IMR-90 (cell line): ENCODE data around the gene MYDGF. TPM values are rescaled to one million over a fixed set of nuclear protein-coding genes. Genes with fewer than 3 reads are reported as not detected.

Experiments used
- ATAC-seq: fragments of 200-7000 bp; cut with Tn5 transposase; 2 replicates; pipeline ENCODE4 v1.9.1; 2020; ENCODE audit warnings: low read depth, mild to moderate bottlenecking, moderate library complexity
- BruUV-seq: library from RNA; stranded (reverse); fragments of 400-500 nt; replicated peaks from 2 replicates; lab custom pipeline; 2021; lab: Mats Ljungman, UMichigan
- CTCF ChIA-PET: fragments of 300-600 bp; formaldehyde crosslinking; extraction: SDS; loops from one replicate; lab custom pipeline; 2021; ENCODE audit warnings: antibody characterized with exemption; lab: Yijun Ruan, JAX
- POLR2A ChIA-PET: fragments of 300-600 bp; sonication (Branson Sonifier 250); formaldehyde crosslinking; loops from one replicate; lab custom pipeline; 2022; ENCODE audit warnings: antibody characterized with exemption; ENCODE audit not compliant: unreplicated experiment; lab: Charles Lee
- DNase-seq: peaks from one replicate; pipeline ENCODE4 v3.0.0; 2013
- H2AFZ ChIP-seq: replicated peaks from 2 replicates; pipeline ENCODE3; 2013; ENCODE audit warnings: low read length, mild to moderate bottlenecking; ENCODE audit not compliant: poor library complexity
- H2AK5ac ChIP-seq: 2 replicates; pipeline ENCODE4 v1.6.1; 2013; ENCODE audit warnings: low read depth, low read length, inconsistent platforms
- H2AK9ac ChIP-seq: replicated peaks from 2 replicates; pipeline ENCODE3; 2013; ENCODE audit warnings: mild to moderate bottlenecking, low read depth, low read length, moderate library complexity; ENCODE audit not compliant: poor library complexity
- H2BK120ac ChIP-seq: 2 replicates; pipeline ENCODE4 v1.6.1; 2013; ENCODE audit warnings: low read depth, low read length, inconsistent platforms
- H2BK15ac ChIP-seq: 3 replicates; pipeline ENCODE4 v1.6.1; 2013; ENCODE audit warnings: low read depth, low read length, inconsistent platforms
- H2BK20ac ChIP-seq: 2 replicates; pipeline ENCODE4 v1.6.1; 2013; ENCODE audit warnings: low read depth, mild to moderate bottlenecking, inconsistent platforms, low read length, moderate library complexity
- H2BK5ac ChIP-seq: 2 replicates; pipeline ENCODE4 v1.6.1; 2013; ENCODE audit warnings: mild to moderate bottlenecking, low read depth, low read length, inconsistent platforms; ENCODE audit not compliant: poor library complexity, severe bottlenecking
- H3K14ac ChIP-seq: replicated peaks from 2 replicates; pipeline ENCODE4 v1.6.1; 2013; ENCODE audit warnings: low read depth, low read length, inconsistent platforms
- H3K18ac ChIP-seq: 2 replicates; pipeline ENCODE4 v1.6.1; 2013; ENCODE audit warnings: low read depth, low read length, control low read depth
- H3K23ac ChIP-seq: 2 replicates; pipeline ENCODE4 v1.6.1; 2013; ENCODE audit warnings: low read depth, low read length, inconsistent platforms
- H3K27ac ChIP-seq: 2 replicates; pipeline ENCODE4 v1.5.1; 2013; ENCODE audit warnings: mild to moderate bottlenecking, control low read depth, low read length; ENCODE audit not compliant: insufficient read depth
- H3K27me3 ChIP-seq: 2 replicates; pipeline ENCODE4 v1.6.1; 2013; ENCODE audit warnings: low read length; ENCODE audit not compliant: control insufficient read depth, insufficient read depth
- H3K36me3 ChIP-seq: 2 replicates; pipeline ENCODE4 v1.6.1; 2013; ENCODE audit warnings: low read length, mixed read lengths; ENCODE audit not compliant: control insufficient read depth, insufficient read depth
- H3K4ac ChIP-seq: 2 replicates; pipeline ENCODE4 v1.6.1; 2013; ENCODE audit warnings: low read depth, low read length, inconsistent platforms
- H3K4me1 ChIP-seq: 2 replicates; pipeline ENCODE4 v1.6.1; 2013; ENCODE audit warnings: low read length, mixed read lengths; ENCODE audit not compliant: control insufficient read depth, insufficient read depth
- H3K4me2 ChIP-seq: 2 replicates; pipeline ENCODE4 v1.6.1; 2013; ENCODE audit warnings: low read depth, mild to moderate bottlenecking, control low read depth, low read length, moderate library complexity
- H3K4me3 ChIP-seq: 2 replicates; pipeline ENCODE4 v1.5.1; 2013; ENCODE audit warnings: low read depth, mild to moderate bottlenecking, control low read depth, low read length, moderate library complexity; ENCODE audit not compliant: insufficient read depth
- H3K56ac ChIP-seq: 2 replicates; pipeline ENCODE4 v1.6.1; 2013; ENCODE audit warnings: low read length, inconsistent platforms; ENCODE audit not compliant: insufficient read depth; ENCODE audit errors: extremely low read depth
- H3K79me1 ChIP-seq, 2 experiments: 2 replicates each; pipeline ENCODE4 v1.6.1; 2013; ENCODE audit warnings: low read length in 2 of 2, inconsistent platforms in 1 of 2, low read depth in 1 of 2
- H3K9ac ChIP-seq: 2 replicates; pipeline ENCODE4 v1.6.1; 2013; ENCODE audit warnings: low read depth, low read length, control low read depth
- H3K9me1 ChIP-seq: 2 replicates; pipeline ENCODE4 v1.6.1; 2013; ENCODE audit warnings: low read length, inconsistent platforms; ENCODE audit not compliant: insufficient read depth
- H3K9me3 ChIP-seq: 2 replicates; pipeline ENCODE4 v1.6.1; 2013; ENCODE audit warnings: low read length; ENCODE audit not compliant: control insufficient read depth, insufficient read depth
- H4K20me1 ChIP-seq: 2 replicates; pipeline ENCODE4 v1.6.1; 2013; ENCODE audit warnings: low read length, inconsistent platforms; ENCODE audit not compliant: insufficient read depth
- H4K5ac ChIP-seq: 2 replicates; pipeline ENCODE4 v1.6.1; 2013; ENCODE audit warnings: mild to moderate bottlenecking, low read depth, low read length, control low read depth
- H4K8ac ChIP-seq, 2 experiments: 2 replicates each; pipeline ENCODE4 v1.6.1; 2013; ENCODE audit warnings: low read depth in 2 of 2, low read length in 2 of 2, control low read depth in 1 of 2, inconsistent platforms in 1 of 2
- H4K91ac ChIP-seq: 2 replicates; pipeline ENCODE4 v1.6.1; 2013; ENCODE audit warnings: low read depth, low read length, inconsistent platforms; ENCODE audit not compliant: insufficient read depth
- CEBPB ChIP-seq: IDR thresholded peaks from 2 replicates; pipeline ENCODE4 v1.6.1; 2012; ENCODE audit warnings: low read depth, low read length, improper control_type of control experiment
- CHD1 ChIP-seq: IDR thresholded peaks from 2 replicates; pipeline ENCODE4 v1.6.1; 2012; ENCODE audit warnings: low read depth, low read length, improper control_type of control experiment
- CTCF ChIP-seq: conservative IDR thresholded peaks from 2 replicates; pipeline ENCODE4 v1.5.1; 2012; ENCODE audit warnings: mild to moderate bottlenecking, low read depth, low read length, improper control_type of control experiment
- ELK1 ChIP-seq: fragments of 150-350 bp; IDR thresholded peaks from 2 replicates; pipeline ENCODE4 v1.6.1; 2016; ENCODE audit warnings: low read depth, mild to moderate bottlenecking, low read length, moderate library complexity, borderline replicate concordance
- FOS ChIP-seq: fragments of 150-350 bp; IDR thresholded peaks from 2 replicates; pipeline ENCODE4 v1.6.1; 2016; ENCODE audit warnings: low read depth, low read length
- MAFK ChIP-seq: IDR thresholded peaks from 2 replicates; pipeline ENCODE4 v1.6.1; 2012; ENCODE audit warnings: low read depth, low read length, improper control_type of control experiment
- MAZ ChIP-seq: IDR thresholded peaks from 2 replicates; pipeline ENCODE4 v1.6.1; 2012; ENCODE audit warnings: low read depth, mild to moderate bottlenecking, low read length, improper control_type of control experiment, moderate library complexity, borderline replicate concordance
- MXI1 ChIP-seq: IDR thresholded peaks from 2 replicates; pipeline ENCODE4 v1.6.1; 2012; ENCODE audit warnings: low read depth, mild to moderate bottlenecking, low read length, moderate library complexity, borderline replicate concordance
- NFE2L2 ChIP-seq: fragments of 150-350 bp; IDR thresholded peaks from 2 replicates; pipeline ENCODE4 v1.6.1; 2016; ENCODE audit warnings: low read depth, mild to moderate bottlenecking, low read length
- POLR2A ChIP-seq: IDR thresholded peaks from 2 replicates; pipeline ENCODE4 v1.6.1; 2012; ENCODE audit warnings: mild to moderate bottlenecking, low read depth, low read length
- RAD21 ChIP-seq: IDR thresholded peaks from 2 replicates; pipeline ENCODE4 v1.6.1; 2012; ENCODE audit warnings: low read length, improper control_type of control experiment
- RCOR1 ChIP-seq: IDR thresholded peaks from 2 replicates; pipeline ENCODE4 v1.6.1; 2012; ENCODE audit warnings: mild to moderate bottlenecking, low read length, improper control_type of control experiment; ENCODE audit not compliant: insufficient replicate concordance
- RFX5 ChIP-seq: IDR thresholded peaks from 2 replicates; pipeline ENCODE4 v1.8.0; 2012; ENCODE audit warnings: low read depth, mild to moderate bottlenecking, low read length, moderate library complexity
- SMC3 ChIP-seq: fragments of 150-350 bp; IDR thresholded peaks from 2 replicates; pipeline ENCODE4 v1.6.1; 2016; ENCODE audit warnings: low read depth, mild to moderate bottlenecking, antibody characterized with exemption, low read length, moderate library complexity
- USF2 ChIP-seq: fragments of 150-350 bp; IDR thresholded peaks from 2 replicates; pipeline ENCODE4 v1.6.1; 2017; ENCODE audit warnings: mild to moderate bottlenecking, antibody characterized with exemption, low read length, low read depth
- WGBS, 2 experiments: methylation state at CpG; one replicate each; pipeline versions ENCODE4 v1.1.5 to v1.1.7; 2013; ENCODE audit warnings: missing lambda C conversion rate in 2 of 2; ENCODE audit not compliant: insufficient read length in 1 of 2; ENCODE audit errors: extremely low coverage in 2 of 2; 5-methylcytosine and 5-hydroxymethylcytosine counted together
- dilution Hi-C: fragments of 300-500 bp; cut with HindIII; formaldehyde crosslinking; loops from one replicate; pipeline ENCODE4 v1.14.3; 2018; ENCODE audit warnings: low sequenced_read_pairs; ENCODE audit not compliant: unreplicated experiment
- in situ Hi-C: fragments of 300-500 bp; cut with MboI; formaldehyde crosslinking; loops from 3 replicates; pipeline ENCODE4 v1.14.3; 2019; ENCODE audit warnings: low sequenced_read_pairs, inconsistent platforms, mixed read lengths
- intact Hi-C: fragments of 100-400 bp; cut with micrococcal nuclease; formaldehyde crosslinking; loops from 2 replicates; pipeline ENCODE4 v1.10.0; 2022
- polyA plus RNA-seq, 3 experiments: library from polyadenylated mRNA; depleted of rRNA; stranded (reverse); fragments of >200 nt; gene quantifications; 2 replicates each; pipeline ENCODE4 v1.2.3, GENCODE V29; 2012; ENCODE audit warnings: low replicate concordance in 1 of 3
- total RNA-seq: library from RNA; depleted of rRNA; stranded (reverse); fragments of >200 nt; gene quantifications from 2 replicates; pipeline ENCODE4 v1.2.3, GENCODE V29; 2012

MYDGF gene
- total and polyA plus RNA-seq, 2 of the 4 experiments (the other 2 are of a cell fraction) = 203 to 310 TPM

- TF ChIP-seq CHD1 (no peak), SMC3 (no peak), MAZ (no peak), NFE2L2 (no peak), RCOR1 (no peak), FOS (no peak), ELK1 (no peak), POLR2A (no peak), RAD21 (no peak), MXI1 (no peak), MAFK (no peak), CTCF (no peak), CEBPB (no peak), RFX5 (no peak), USF2 (no peak)
- H2AK5ac ChIP-seq = no peak overlapping the region
- H2AFZ ChIP-seq = no peak overlapping the region
- H3K4ac ChIP-seq = no peak overlapping the region
- H4K91ac ChIP-seq = no peak overlapping the region
- H2AK9ac ChIP-seq = peak overlapping the region; percentile 42
- no peaks in the 10 kb centered on the region for H3K27me3 ChIP-seq
- H4K5ac ChIP-seq = no peak overlapping the region
- WGBS, 2 experiments = 95% methylated on average over 25 of the region's 33 CpGs; no CpG with 5 or more reads in 1 of the 2 experiments
- no peak overlapping the region for H3K4me2 ChIP-seq
- no peak overlapping the region for H3K56ac ChIP-seq
- ATAC-seq (no peak), DNase-seq (no peak)
- BruUV-seq = no TSS peak
- no peak overlapping the region for H2BK120ac ChIP-seq
- no peak overlapping the region for H2BK15ac ChIP-seq
- H3K4me3 ChIP-seq = no peak overlapping the region
- H3K4me1 ChIP-seq = peaks cover 9% of the 10 kb centered on the region; the same call in 1 of the 2 replicates
- no peak overlapping the region for H3K9ac ChIP-seq
- no peak overlapping the region for H2BK5ac ChIP-seq
- no peak overlapping the region for H3K23ac ChIP-seq
- no peak overlapping the region for H4K8ac ChIP-seq
- H3K9me1 ChIP-seq = peaks cover 15% of the 10 kb centered on the region
- intact Hi-C loops = no loop called here
- no peaks in the 10 kb centered on the region for H3K9me3 ChIP-seq
- dilution Hi-C loops = no loop called here
- H3K27ac ChIP-seq = no peak overlapping the region
- H2BK20ac ChIP-seq = no peak overlapping the region
- H3K36me3 ChIP-seq = peaks cover 66% of the 10 kb centered on the region
- no peak overlapping the region for H3K14ac ChIP-seq
- peaks cover 0 to 16% of the 10 kb centered on the region in 2 experiments for H3K79me1 ChIP-seq
- in situ Hi-C loops = no loop called here
- no peaks in the 10 kb centered on the region; the same call in 1 of the 2 replicates for H4K20me1 ChIP-seq
- ChIA-PET POLR2A (no interaction called here), CTCF (no interaction called here)
- no peak overlapping the region for H3K18ac ChIP-seq
Observed at GRCh38 chr19:4699826-4700692, 29.9 kb upstream of the MYDGF start.
